IgD-negative memory B cell (primary cell): ENCODE measurements around the gene SNTG2. TPM values are rescaled to one million over a fixed set of nuclear protein-coding genes. Genes with fewer than 3 reads are reported as not detected.
"Not testable (repeated sequence)": the region's sequence is repeated elsewhere in the genome, so short reads cannot be mapped to it uniquely, and the experiment has no call there.

Experiments used
- H3K27ac Mint-ChIP-seq, 3 donors: one replicate each; pipeline ENCODE4 v1.8.0; 2020 to 2022; ENCODE audit warnings: mild to moderate bottlenecking in 3 of 3, mixed read lengths in 3 of 3, moderate library complexity in 1 of 3
- H3K27me3 Mint-ChIP-seq: one replicate; pipeline ENCODE4 v1.8.0; 2021; ENCODE audit warnings: mixed read lengths
- H3K36me3 Mint-ChIP-seq: one replicate; pipeline ENCODE4 v1.8.0; 2020; ENCODE audit warnings: mild to moderate bottlenecking, mixed read lengths
- H3K4me1 Mint-ChIP-seq, 3 donors: one replicate each; pipeline ENCODE4 v1.8.0; 2020 to 2022; ENCODE audit warnings: mixed read lengths in 3 of 3, mild to moderate bottlenecking in 1 of 3
- H3K4me3 Mint-ChIP-seq, 4 donors: one replicate each; pipeline ENCODE4 v1.8.0; 2020 to 2022; ENCODE audit warnings: mild to moderate bottlenecking in 4 of 4, mixed read lengths in 4 of 4, moderate library complexity in 3 of 4
- H3K9me3 Mint-ChIP-seq, 3 donors: one replicate each; pipeline ENCODE4 v1.8.0; 2020 to 2021; ENCODE audit warnings: mixed read lengths in 3 of 3, mild to moderate bottlenecking in 1 of 3
- polyA plus RNA-seq: library from polyadenylated mRNA; unstranded; fragments of 300-500 nt; fragmentation: Illumina TruSeq; gene quantifications from one replicate; pipeline ENCODE4 v1.2.3, GENCODE V29; 2021

The SNTG2 gene
- polyA plus RNA-seq, 1 donor from 2014 or later: not detected

DNA sequence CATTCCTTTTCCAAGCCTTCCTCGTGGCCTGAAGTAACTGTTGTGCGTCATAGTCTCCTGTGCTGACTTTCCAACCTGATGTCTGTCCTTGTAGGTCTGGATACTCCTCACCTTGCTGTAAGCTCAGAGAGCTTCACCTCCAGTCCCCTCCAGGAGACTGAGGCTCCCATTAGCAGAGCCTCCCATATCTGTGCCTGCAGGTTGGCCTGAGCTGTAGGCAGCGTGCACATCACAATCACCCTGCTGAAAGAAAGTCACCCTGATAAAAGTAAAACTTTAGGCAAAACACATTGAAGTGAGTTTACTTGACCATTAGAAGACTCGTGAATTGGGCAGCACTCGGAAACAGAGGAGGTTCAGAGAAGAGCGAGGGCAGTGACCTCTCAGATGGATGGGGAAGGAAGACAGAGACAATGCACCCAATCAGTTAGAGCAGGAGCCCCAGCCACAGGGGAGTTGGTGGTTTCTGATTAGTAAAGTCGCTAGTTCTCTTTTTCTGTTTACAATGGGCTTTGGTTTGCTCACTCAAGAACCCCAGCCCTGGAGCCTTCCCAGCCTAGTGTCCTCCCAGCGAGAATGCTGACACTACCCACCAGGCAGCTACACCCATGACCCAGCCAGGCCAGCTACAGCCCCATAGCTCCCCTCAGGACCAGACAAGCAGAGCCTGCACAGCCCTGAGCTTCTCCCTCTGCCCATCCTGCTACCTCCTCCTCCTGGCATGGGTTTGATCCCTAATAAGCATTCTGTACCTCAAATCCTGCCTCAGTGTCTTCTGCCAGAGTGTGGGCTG lies 450.5 kb downstream of the SNTG2 start:
- Mint-ChIP-seq H3K9me3 (peaks cover 1 to 5% (median 4%) of the 10 kb centered on the region in 3 donors), H3K36me3 (no peaks in the 10 kb centered on the region), H3K27ac (no peak overlapping the region), H3K4me3 (peak overlapping the region in 1 of 4 donors; percentile 56), H3K4me1 (peaks cover 8 to 11% (median 8%) of the 10 kb centered on the region in 3 donors), H3K27me3 (peaks cover 15% of the 10 kb centered on the region)

DNA sequence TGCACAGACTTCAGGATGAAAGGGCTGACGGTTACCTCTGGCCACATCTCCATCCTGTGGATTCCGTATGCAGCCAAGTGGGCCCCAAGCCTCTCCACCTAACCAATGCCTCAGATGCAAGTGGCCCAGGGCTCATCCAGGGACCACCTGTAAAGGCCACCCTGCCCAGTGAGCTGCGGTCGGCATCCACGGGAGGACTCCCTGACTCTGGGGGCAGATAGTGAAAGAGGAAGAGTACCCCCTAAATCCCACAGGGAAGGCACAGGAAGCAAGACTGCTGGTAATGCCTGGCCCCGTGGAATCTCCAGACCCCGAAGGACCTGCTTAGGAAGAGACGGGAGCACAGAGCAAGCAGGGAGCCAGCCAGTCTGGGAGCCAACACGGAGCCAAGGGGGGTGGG lies 451.4 kb downstream of the SNTG2 start:
- peaks cover 8 to 11% (median 8%) of the 10 kb centered on the region in 3 donors for H3K4me1 Mint-ChIP-seq
- no peak overlapping the region for H3K4me3 Mint-ChIP-seq
- H3K27ac Mint-ChIP-seq: peak overlapping the region in 1 of 3 donors; percentile 73
- peaks cover 17% of the 10 kb centered on the region for H3K27me3 Mint-ChIP-seq
- H3K9me3 Mint-ChIP-seq: peaks cover 1 to 5% (median 4%) of the 10 kb centered on the region in 3 donors
- H3K36me3 Mint-ChIP-seq: no peaks in the 10 kb centered on the region

DNA sequence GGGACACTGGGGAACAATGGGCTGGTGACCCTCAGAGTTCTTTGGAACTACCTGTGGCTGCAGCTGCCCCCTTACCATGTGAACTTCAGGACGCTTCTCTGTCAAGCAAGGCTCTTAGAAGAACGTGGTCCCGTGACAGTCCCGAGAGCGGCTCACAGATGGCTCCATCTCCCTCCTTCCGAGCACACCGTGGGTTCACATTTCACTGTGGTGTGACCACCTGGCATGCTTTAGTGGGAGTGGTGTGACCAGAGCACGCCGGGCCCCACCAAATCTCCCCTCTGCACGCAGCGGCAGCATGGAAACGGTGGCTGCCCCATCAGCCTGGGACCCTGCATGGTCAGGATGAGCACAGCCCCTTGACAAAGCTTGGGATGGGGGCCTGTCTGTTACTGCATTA lies 452.9 kb downstream of the SNTG2 start:
- H3K27ac Mint-ChIP-seq: no peak overlapping the region
- H3K4me1 Mint-ChIP-seq: peaks cover 8 to 11% (median 8%) of the 10 kb centered on the region in 3 donors
- H3K27me3 Mint-ChIP-seq: peaks cover 11% of the 10 kb centered on the region
- H3K36me3 Mint-ChIP-seq: no peaks in the 10 kb centered on the region
- no peak overlapping the region for H3K4me3 Mint-ChIP-seq
- H3K9me3 Mint-ChIP-seq: peaks cover 1 to 5% (median 4%) of the 10 kb centered on the region in 3 donors

- Mint-ChIP-seq H3K27ac (no peak overlapping the region), H3K36me3 (no peaks in the 10 kb centered on the region), H3K27me3 (peaks cover 1% of the 10 kb centered on the region), H3K4me1 (peaks cover 0 to 3% (median 2%) of the 10 kb centered on the region in 3 donors), H3K4me3 (no peak overlapping the region), H3K9me3 (peaks cover 1 to 5% (median 4%) of the 10 kb centered on the region in 3 donors)
Measured at GRCh38 chr2:1405124-1405523, 454.5 kb downstream of the SNTG2 start.

GRCh38 chr2:1405967-1406366 lies 455.3 kb downstream of the SNTG2 start:
- Mint-ChIP-seq H3K9me3 (peaks cover 1 to 5% (median 4%) of the 10 kb centered on the region in 3 donors), H3K4me3 (no peak overlapping the region), H3K36me3 (no peaks in the 10 kb centered on the region), H3K27me3 (peaks cover 1% of the 10 kb centered on the region), H3K4me1 (peaks cover 0 to 3% (median under 1%) of the 10 kb centered on the region in 3 donors), H3K27ac (no peak overlapping the region)

GRCh38 chr2:1406434-1406833 lies 455.8 kb downstream of the SNTG2 start:
- Mint-ChIP-seq H3K4me3 (no peak overlapping the region), H3K9me3 (peaks cover 1 to 5% (median 4%) of the 10 kb centered on the region in 3 donors), H3K36me3 (no peaks in the 10 kb centered on the region), H3K27ac (no peak overlapping the region), H3K4me1 (no peaks in the 10 kb centered on the region), H3K27me3 (peaks cover 1% of the 10 kb centered on the region)

- Mint-ChIP-seq H3K4me3 (no peak overlapping the region), H3K27ac (no peak overlapping the region), H3K9me3 (peaks cover 0 to 4% (median 0%) of the 10 kb centered on the region in 3 donors), H3K4me1 (no peaks in the 10 kb centered on the region), H3K27me3 (peaks cover 4% of the 10 kb centered on the region), H3K36me3 (no peaks in the 10 kb centered on the region)
Measured at GRCh38 chr2:1407950-1408675, 457.5 kb downstream of the SNTG2 start.

- Mint-ChIP-seq H3K4me1 (no peaks in the 10 kb centered on the region), H3K27ac (peak within 1 kb of the TSS in 1 of 3 donors; percentile 37), H3K4me3 (no peak within 1 kb of the TSS), H3K27me3 (peaks cover 3% of the 10 kb centered on the region), H3K9me3 (no peaks in the 10 kb centered on the region), H3K36me3 (no peaks in the 10 kb centered on the region)
Measured at GRCh38 chr2:1413156-1413710, 462.6 kb downstream of the SNTG2 start, which contains the start of gene TPO. TSS of gene TPO (plus strand) at chr2:1413463. CDS start at chr2:1414409, 946 bp downstream.

- Mint-ChIP-seq H3K27me3 (peaks cover 3% of the 10 kb centered on the region), H3K27ac (no peak overlapping the region)
Measured at GRCh38 chr2:1414121-1414520, 463.5 kb downstream of the SNTG2 start.

GRCh38 chr2:1414901-1415300 lies 464.3 kb downstream of the SNTG2 start:
- not testable (repeated sequence) for H3K36me3 Mint-ChIP-seq, H3K27ac Mint-ChIP-seq, H3K9me3 Mint-ChIP-seq, H3K27me3 Mint-ChIP-seq, H3K4me3 Mint-ChIP-seq, H3K4me1 Mint-ChIP-seq

More at GRCh38 chr2:1414121-1414520, 463.5 kb downstream of the SNTG2 start:
- Mint-ChIP-seq H3K36me3 (no peaks in the 10 kb centered on the region), H3K4me3 (no peak overlapping the region), H3K9me3 (no peaks in the 10 kb centered on the region), H3K4me1 (no peaks in the 10 kb centered on the region)

- H3K4me3 Mint-ChIP-seq: no peak overlapping the region
- H3K27ac Mint-ChIP-seq: no peak overlapping the region
- no peaks in the 10 kb centered on the region for H3K36me3 Mint-ChIP-seq
- peaks cover 3% of the 10 kb centered on the region for H3K27me3 Mint-ChIP-seq
- H3K9me3 Mint-ChIP-seq: no peaks in the 10 kb centered on the region
- no peaks in the 10 kb centered on the region for H3K4me1 Mint-ChIP-seq
Measured at GRCh38 chr2:1415501-1415900, 464.9 kb downstream of the SNTG2 start.
